Activated CD4-positive, alpha-beta T cell treated with anti-CD3 and anti-CD28 coated beads, Interleukin-10, Interleukin-2, amounts not matched to agents 100 ng/mL and 50 ng/mL, durations not matched to agents 16 hours and 8 hours (primary cell): Measurements from ENCODE around the gene TESK1.
A peak's percentile ranks its signal among the peaks of the same experiment; 100 is the strongest.
"Not testable (repeated sequence)": the region's sequence is repeated elsewhere in the genome, so short reads cannot be mapped to it uniquely, and the experiment has no call there.

Experiments used
- DNase-seq: peaks from one replicate; pipeline ENCODE4 v3.0.0-alpha.2; 2020

TESK1 gene

GRCh38 chr9:35604578-35605350 is at the start of gene TESK1:
TSS of gene TESK1 (plus strand) at chr9:35605262. CDS start at chr9:35605620, 358 bp downstream.
- peak; percentile 91 for DNase-seq

GRCh38 chr9:35555881-35556280 is 49.2 kb upstream of the TESK1 start:
- no peak for DNase-seq

DNA sequence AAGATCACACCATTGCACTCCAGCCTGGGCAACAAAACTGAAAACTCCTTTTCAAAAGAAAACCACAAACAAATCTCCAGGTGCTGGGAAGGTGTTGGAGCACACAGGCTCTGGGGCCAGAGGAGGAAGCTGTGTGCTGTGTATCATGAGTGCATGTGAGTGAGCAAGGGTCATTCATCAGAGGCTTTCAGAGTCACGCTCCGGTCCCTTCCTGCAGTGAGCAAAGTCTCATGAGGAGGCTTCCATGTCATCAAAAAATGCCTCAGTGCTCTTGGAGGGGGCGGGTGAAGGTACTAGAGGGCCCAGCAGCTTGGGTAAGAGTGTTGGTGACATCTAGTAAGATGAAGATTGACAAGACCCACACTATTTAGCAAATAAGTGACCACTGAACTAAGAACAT is 48.3 kb upstream of the TESK1 start:
- no peak for DNase-seq

DNA sequence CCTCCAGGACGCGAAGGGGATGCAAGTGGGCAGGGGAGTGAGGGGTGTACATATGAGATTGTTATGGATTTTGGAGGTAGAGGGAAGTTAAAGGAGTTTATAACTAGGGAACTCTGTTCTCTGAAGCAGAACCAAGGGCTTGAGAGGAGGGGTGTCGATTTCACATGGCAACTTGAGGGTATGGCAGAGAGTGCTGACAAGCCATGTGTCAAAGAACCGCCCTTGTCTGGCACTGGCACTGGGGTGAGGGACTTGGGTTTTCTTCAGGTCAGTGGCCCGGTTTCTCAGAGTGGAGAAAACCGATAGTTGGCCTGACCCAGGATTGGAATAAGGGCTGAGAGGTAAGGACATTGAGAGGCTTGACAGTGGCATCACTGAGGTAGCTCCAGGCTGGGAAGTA is 47.7 kb upstream of the TESK1 start:
- no peak for DNase-seq

GRCh38 chr9:35558185-35558584 is 46.9 kb upstream of the TESK1 start:
- DNase-seq, result no peak

DNA sequence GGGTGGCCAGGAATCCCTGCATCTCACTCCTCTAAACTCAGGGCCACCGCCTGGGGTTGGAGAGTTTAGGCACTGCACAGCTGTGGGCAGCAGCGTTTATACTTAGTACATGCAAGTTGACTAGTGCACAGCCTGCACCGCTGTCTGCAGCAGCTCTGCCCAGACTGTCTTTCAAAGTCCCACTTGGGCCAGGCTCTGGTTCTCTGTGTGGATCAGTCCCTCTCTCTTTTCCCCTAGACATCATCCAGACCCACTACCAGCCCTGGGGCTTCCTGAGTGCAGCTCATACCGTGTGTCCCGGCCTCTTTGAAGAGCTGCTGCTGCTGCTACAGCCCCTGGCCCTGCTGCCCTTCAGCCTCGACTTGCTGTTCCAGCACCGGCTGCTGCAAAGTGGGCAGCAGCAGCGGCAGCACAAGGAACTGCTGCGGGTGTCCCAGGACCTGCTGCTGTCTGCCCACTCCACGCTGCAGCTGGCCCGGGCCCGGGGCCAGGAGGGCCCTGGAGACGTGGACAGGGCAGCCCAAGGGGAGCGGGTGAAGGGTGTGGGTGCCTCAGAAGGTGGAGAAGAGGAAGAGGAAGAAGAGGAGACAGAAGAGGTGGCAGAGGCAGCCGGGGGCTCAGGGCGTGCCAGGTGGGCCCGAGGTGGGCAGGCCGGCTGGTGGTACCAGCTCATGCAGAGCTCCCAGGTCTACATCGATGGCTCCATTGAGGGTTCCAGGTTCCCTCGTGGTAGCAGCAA is 45.1 kb upstream of the TESK1 start:
- no peak for DNase-seq

DNA sequence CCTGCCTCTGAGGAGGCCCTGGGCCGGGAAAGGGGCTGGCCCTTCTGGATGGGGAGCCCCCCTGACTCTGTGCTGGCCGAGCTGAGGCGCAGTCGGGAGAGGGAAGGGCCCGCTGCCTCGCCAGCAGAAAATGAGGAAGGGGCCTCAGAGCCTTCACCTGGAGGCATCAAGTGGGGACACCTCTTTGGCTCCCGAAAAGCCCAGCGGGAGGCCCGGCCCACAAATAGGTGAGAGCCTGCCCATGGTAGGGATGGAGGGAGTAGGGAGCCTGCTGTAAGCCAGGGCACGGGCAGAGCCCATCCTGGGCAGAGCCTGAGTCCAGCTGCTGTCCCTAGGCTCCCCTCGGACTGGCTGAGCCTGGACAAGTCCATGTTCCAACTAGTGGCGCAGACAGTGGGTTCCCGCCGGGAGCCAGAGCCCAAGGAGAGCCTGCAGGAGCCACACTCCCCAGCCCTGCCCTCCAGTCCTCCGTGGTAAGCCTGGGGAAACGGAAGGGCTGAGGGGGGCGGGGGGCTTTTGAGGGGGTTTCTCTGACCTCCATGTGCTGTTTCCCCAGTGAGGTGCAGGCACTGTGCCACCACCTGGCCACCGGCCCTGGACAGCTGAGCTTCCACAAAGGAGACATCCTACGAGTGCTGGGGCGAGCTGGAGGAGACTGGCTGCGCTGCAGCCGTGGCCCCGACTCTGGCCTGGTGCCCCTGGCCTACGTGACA is 44.3 kb upstream of the TESK1 start:
- DNase-seq, result no peak

DNA sequence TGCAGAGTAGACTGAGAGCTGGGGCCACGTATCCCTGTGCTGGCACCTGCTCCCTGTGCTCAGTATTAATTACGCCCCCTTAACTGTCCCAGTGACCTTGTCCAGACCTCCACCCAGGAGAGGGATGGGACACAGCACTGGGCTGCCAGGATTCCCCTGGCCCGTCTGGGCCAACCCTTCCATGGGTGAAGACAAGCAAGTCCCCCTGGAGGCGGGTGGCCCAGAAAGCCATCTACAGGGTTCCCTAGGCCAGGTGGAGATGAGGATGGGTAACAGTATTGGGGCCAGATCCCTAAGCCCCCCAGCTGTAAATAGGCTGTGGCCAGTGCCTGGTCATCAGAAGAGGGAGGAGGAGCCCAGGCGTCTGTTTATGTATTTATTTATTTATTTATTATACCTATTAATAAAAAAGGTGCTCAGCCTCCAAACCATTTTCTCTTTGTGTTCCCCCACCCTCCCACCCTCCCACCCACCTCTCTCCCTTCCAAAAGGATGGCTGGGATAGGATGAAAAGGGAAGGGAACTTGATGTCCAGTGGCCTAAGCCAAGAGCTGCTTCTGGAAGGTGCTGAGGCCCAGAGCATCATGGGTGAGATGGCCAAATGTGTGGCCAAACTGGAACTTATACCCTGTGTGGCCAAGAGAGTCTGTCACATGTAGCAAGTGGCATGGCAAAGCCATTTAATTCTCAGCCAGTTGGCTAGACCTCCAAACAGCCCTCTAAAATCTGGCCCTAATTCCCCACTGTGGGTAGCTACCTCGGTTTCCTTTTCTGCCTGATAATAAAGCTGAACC is 43.4 kb upstream of the TESK1 start:
- DNase-seq, result no peak

DNA sequence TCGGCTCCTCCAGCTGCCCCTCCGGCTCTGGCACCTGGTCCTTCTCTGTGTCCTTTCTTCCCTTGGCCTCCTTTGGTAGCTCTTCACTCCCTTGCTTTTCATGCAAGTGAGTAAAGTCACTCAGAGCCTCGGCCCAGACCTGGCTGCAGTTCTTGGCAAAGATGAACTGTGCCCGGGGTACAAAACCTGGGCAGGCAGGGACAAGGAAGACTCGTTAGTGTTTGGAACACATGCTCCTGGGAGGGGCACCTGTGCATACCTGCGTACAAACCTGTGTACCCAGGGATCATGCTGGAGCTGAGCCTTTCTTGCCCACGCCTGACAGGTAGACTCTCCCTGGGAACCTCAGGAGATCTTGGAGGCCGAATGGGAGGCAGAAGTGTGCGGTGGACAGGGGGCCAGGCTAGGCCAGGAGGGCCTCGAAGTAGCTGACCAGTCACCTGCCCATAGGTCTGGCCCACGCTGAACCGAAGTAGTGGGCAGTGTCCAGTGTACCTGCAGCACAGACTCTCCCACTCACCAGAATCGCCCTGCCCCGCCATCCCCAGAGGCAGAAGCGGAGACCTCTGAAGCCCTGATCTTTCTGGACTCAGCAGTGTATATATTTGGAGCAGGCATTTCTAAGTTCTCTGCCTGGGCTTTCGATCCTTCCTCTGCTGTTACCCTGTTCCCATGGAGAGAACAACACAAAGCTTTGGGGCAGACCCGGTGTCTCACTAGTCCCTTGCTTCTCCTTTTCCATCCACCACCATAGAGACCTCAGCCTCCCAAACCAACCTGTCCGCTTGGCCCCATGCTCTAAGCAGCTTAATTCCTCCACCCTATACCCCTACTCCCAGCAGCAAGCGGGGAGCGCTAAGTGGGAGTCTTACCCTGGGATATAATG is 41.9 kb upstream of the TESK1 start:
- DNase-seq, result no peak

DNA sequence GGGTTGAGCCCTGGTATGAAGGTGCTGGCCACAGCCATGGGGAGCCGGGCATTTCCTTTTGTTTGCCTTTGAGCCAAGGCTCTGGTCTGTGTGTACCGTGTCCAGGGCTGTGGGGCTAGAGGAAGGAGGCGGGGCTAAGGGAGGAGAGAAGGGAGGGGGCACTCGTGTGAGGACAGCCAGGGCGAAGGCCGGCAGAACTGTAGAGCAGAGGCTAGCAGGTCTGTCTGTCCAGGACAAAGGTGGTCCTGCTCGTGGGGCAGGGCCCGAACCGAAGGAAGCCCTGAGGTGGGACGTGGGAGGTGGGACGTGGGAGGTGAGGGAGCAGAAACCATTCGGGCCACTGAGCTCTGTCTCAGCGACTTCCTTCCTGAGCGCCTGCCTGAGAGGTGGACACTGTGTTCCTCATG is 41.3 kb upstream of the TESK1 start:
- no peak for DNase-seq

GRCh38 chr9:35564658-35565061 is 40.4 kb upstream of the TESK1 start:
- DNase-seq, result no peak

DNA sequence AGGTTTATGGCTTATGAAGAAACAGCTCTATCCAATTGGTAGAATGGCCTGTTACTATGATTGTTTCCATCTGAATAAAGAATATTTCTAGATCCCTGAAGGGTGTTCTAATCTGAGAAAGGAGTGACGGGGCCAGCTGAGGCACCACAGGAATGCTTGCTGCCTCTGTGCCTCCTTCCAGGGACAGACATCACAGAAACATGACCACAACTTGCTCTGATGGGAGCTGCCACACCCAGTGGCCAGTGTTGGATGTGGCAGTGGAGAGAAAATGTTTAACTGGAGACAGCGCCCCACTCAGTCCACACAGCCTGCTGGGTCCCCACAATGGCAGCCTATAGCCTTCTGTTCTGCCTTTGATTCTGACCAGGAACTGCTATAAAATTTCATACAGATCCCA is 38.6 kb upstream of the TESK1 start:
- no peak for DNase-seq

DNA sequence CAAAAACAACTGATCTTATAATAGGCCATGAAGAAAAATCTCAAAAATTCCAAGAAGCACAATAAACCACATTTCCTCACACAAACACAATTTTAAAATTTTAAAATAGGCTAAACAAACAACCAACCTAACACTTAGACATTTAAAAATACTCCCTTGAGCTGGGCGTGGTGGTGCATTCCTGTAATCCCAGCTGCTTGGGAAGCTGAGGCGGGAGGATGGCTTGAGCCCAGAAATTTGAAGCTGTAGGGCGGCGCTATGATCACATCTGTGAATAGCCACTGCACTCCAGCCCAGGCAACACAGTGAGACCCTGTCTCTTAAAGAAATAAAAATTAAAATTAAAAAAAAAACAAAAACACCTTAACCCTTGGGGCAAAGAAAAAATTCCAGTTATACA is 36.9 kb upstream of the TESK1 start:
- DNase-seq, result no peak

GRCh38 chr9:35569206-35569605 is 35.9 kb upstream of the TESK1 start:
- DNase-seq, result no peak

- DNase-seq, result peak; percentile 85
These were observed 34.2 kb upstream of the TESK1 start for GRCh38 chr9:35570709-35571504.

GRCh38 chr9:35574578-35575122 is 30.4 kb upstream of the TESK1 start:
- no peak for DNase-seq

GRCh38 chr9:35575478-35575877 is 29.6 kb upstream of the TESK1 start:
- no peak for DNase-seq

DNA sequence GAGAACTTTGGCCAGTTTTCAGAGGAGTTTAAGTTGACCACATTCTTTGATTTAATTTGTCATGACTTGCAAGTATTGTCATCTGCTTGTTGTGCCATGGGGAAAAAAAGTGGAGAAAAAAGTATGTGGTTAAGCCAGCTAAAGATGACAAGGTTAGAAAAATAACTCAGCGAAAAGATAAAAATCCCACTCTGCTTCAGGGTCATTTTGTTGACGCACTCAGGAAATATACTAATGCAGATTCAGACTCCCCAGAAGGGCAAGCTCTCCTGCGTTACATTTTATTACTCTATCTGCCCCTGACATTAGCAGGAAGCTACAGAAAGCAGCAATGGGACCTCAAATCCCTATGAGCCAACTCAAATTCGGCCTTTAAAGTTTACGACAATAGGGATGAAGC is 27.6 kb upstream of the TESK1 start:
- DNase-seq, result no peak

- peak; percentile 71 for DNase-seq
These were observed 25.9 kb upstream of the TESK1 start for GRCh38 chr9:35579130-35579529.

DNA sequence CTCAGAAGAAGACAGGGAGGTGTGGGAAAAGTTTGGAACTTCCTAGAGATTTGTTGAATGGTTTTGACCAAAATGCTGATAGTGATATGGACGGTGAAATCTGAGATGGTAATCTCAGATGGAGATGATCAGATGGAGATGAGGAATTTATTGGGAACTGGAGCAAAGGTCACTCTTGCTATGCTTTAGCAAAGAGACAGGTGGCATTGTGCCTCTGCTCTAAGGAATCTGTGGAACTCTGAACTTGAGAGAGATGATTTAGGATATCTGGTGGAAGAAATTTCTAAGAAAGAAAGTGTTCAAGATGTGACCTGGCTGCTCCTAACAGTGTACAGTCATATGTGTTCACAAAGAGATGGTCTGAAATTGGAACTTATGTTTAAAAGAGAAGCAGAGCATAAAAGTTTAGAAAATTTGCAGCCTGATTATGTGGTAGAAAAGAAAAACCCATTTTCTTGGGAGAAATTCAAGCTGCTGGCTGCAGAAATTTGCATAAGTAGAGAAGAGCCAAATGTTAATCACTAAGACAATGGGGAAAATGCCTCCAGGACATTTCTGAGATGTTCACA is 25.3 kb upstream of the TESK1 start:
- not testable (repeated sequence) for DNase-seq
